ENCODE results near the gene RNASE13.
"Not testable (repeated sequence)": the region's sequence is repeated elsewhere in the genome, so short reads cannot be mapped to it uniquely, and the experiment has no call there.

The RNASE13 gene

DNA sequence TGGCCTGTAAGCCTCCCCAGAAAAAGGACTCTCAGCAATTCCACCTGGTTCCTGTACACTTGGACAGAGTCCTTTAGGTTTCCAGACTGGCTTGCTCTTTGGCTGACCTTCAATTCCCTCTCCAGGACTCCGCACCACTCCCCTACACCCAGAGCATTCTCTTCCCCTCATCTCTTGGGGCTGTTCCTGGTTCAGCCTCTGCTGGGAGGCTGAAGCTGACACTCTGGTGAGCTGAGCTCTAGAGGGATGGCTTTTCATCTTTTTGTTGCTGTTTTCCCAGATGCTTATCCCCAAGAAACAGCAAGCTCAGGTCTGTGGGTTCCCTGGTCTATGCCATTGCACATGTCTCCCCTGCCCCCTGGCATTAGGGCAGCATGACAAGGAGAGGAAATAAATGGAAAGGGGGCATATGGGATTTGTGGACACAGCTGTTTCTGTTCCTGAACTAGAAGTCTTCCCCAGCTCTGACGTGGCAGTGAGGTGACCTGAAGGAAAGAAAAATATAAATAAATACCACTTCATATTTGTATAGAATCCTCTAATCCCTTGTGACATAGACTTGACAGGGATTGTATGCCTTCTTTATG, 8.9 kb upstream of the RNASE13 start:
- no peak overlapping the region for H3K4me3 ChIP-seq (ENCODE audit: low read depth, low read length)
- no peak for DNase-seq (ENCODE audit: low read depth, low spot score)
- TF ChIP-seq CTCF (IDR thresholded peaks at IDR 0.05; ENCODE audit: low read depth, low read length): no peak
- in situ Hi-C loops (cut with HindIII; ENCODE audit: low sequenced_read_pairs): no loop called here

DNA sequence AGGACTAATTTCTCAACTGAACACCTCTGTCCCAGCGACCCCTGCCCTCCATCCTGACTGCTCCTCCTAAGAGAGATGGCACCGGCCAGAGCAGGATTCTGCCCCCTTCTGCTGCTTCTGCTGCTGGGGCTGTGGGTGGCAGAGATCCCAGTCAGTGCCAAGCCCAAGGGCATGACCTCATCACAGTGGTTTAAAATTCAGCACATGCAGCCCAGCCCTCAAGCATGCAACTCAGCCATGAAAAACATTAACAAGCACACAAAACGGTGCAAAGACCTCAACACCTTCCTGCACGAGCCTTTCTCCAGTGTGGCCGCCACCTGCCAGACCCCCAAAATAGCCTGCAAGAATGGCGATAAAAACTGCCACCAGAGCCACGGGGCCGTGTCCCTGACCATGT, 8.3 kb upstream of the RNASE13 start:
- TF ChIP-seq CTCF (IDR thresholded peaks at IDR 0.05; ENCODE audit: low read depth, low read length): no peak
- H3K4me3 ChIP-seq (ENCODE audit: low read depth, low read length): no peak overlapping the region
- no peak for DNase-seq (ENCODE audit: low read depth, low spot score)
- in situ Hi-C loops (cut with HindIII; ENCODE audit: low sequenced_read_pairs): no loop called here

GRCh38 chr14:21041676-21042433, 7.2 kb upstream of the RNASE13 start, which contains the start of gene RNASE7:
TSS of gene RNASE7 (plus strand) at chr14:21042362. CDS start at chr14:21042993, 631 bp downstream.
- TF ChIP-seq CTCF (IDR thresholded peaks at IDR 0.05; ENCODE audit: low read depth, low read length): no peak

GRCh38 chr14:21040941-21041340, 6.3 kb upstream of the RNASE13 start:
- H3K4me3 ChIP-seq (ENCODE audit: low read depth, low read length); in situ Hi-C loops (cut with HindIII; ENCODE audit: low sequenced_read_pairs); DNase-seq (ENCODE audit: low read depth, low spot score): not testable (repeated sequence)

More at GRCh38 chr14:21041676-21042433, 7.2 kb upstream of the RNASE13 start, which contains the start of gene RNASE7:
- in situ Hi-C loops (cut with HindIII; ENCODE audit: low sequenced_read_pairs): no loop called here
- H3K4me3 ChIP-seq (ENCODE audit: low read depth, low read length): no peak within 1 kb of the TSS
- DNase-seq (ENCODE audit: low read depth, low spot score): no peak

GRCh38 chr14:21040370-21040925, 5.8 kb upstream of the RNASE13 start:
- in situ Hi-C loops (cut with HindIII; ENCODE audit: low sequenced_read_pairs): no loop called here
- H3K4me3 ChIP-seq (ENCODE audit: low read depth, low read length): no peak overlapping the region
- DNase-seq (ENCODE audit: low read depth, low spot score): no peak
- TF ChIP-seq CTCF (IDR thresholded peaks at IDR 0.05; ENCODE audit: low read depth, low read length): no peak

GRCh38 chr14:21039585-21040369, 5.2 kb upstream of the RNASE13 start:
- peak; percentile 67 for DNase-seq (ENCODE audit: low read depth, low spot score)
- no peak overlapping the region for H3K4me3 ChIP-seq (ENCODE audit: low read depth, low read length)
- in situ Hi-C loops (cut with HindIII; ENCODE audit: low sequenced_read_pairs): no loop called here
- peak; percentile 67 for TF ChIP-seq CTCF (IDR thresholded peaks at IDR 0.05; ENCODE audit: low read depth, low read length)
